Loucy (cell line): Measurements from ENCODE around the gene TPST2.

ENCODE experiments used
- H2AFZ ChIP-seq: fragments of 200-600 bp; sonication (generic); 2 replicates; pipeline ENCODE4 v1.6.0; 2016; ENCODE audit warnings: antibody characterized with exemption, mild to moderate bottlenecking, low read length, moderate library complexity
- H3F3A ChIP-seq: fragments of 200-600 bp; 2 replicates; pipeline ENCODE4 v1.6.0; 2016; ENCODE audit warnings: antibody characterized with exemption, low read depth, mild to moderate bottlenecking
- H3K27me3 ChIP-seq: fragments of 200-600 bp; sonication (generic); 2 replicates; pipeline ENCODE4 v1.6.1; 2014; ENCODE audit warnings: low read length, mild to moderate bottlenecking; ENCODE audit not compliant: insufficient read depth, poor library complexity, severe bottlenecking
- H3K36me3 ChIP-seq: fragments of 200-600 bp; sonication (generic); 2 replicates; pipeline ENCODE4 v1.6.1; 2016; ENCODE audit warnings: low read length; ENCODE audit not compliant: insufficient read depth
- H3K4me1 ChIP-seq: fragments of 200-600 bp; sonication (generic); 2 replicates; pipeline ENCODE4 v1.5.1; 2014; ENCODE audit warnings: low read length, mild to moderate bottlenecking; ENCODE audit not compliant: insufficient read depth, poor library complexity, severe bottlenecking
- H3K4me2 ChIP-seq: fragments of 200-600 bp; sonication (generic); 2 replicates; pipeline ENCODE4 v1.6.0; 2014; ENCODE audit warnings: antibody characterized with exemption, low read length, low read depth, mild to moderate bottlenecking; ENCODE audit not compliant: poor library complexity, severe bottlenecking
- H3K4me3 ChIP-seq: fragments of 200-600 bp; sonication (generic); 2 replicates; pipeline ENCODE4 v1.5.1; 2014; ENCODE audit warnings: low read length, mild to moderate bottlenecking, mixed read lengths; ENCODE audit not compliant: poor library complexity, severe bottlenecking
- H3K79me2 ChIP-seq: fragments of 200-600 bp; sonication (generic); 2 replicates; pipeline ENCODE4 v1.6.1; 2014; ENCODE audit warnings: low read length; ENCODE audit not compliant: insufficient read depth
- H3K9ac ChIP-seq: fragments of 200-600 bp; sonication (generic); 2 replicates; pipeline ENCODE4 v1.6.0; 2014; ENCODE audit warnings: mild to moderate bottlenecking, low read depth, low read length, moderate library complexity; ENCODE audit not compliant: poor library complexity, severe bottlenecking
- H3K9me2 ChIP-seq: fragments of 200-600 bp; sonication (generic); replicated peaks from 2 replicates; pipeline ENCODE4 v1.6.1; 2016; ENCODE audit warnings: low read depth, low read length, mixed read lengths
- H3K9me3 ChIP-seq: fragments of 200-600 bp; sonication (generic); 2 replicates; pipeline ENCODE4 v1.6.1; 2014; ENCODE audit warnings: mild to moderate bottlenecking, antibody characterized with exemption, low read length, low read depth; ENCODE audit not compliant: insufficient read depth
- H4K20me1 ChIP-seq: fragments of 200-600 bp; sonication (generic); 2 replicates; pipeline ENCODE4 v1.6.0; 2014; ENCODE audit warnings: antibody characterized with exemption, low read length, mild to moderate bottlenecking; ENCODE audit not compliant: insufficient read depth, poor library complexity, severe bottlenecking
- CTCF ChIP-seq: fragments of 200-600 bp; sonication (generic); conservative IDR thresholded peaks from 2 replicates; pipeline ENCODE4 v1.5.1; 2014; ENCODE audit warnings: mild to moderate bottlenecking, antibody characterized with exemption, low read length
- EZH2phosphoT487 ChIP-seq: fragments of 200-600 bp; IDR thresholded peaks from 2 replicates; pipeline ENCODE4 v1.6.1; 2018; ENCODE audit warnings: antibody characterized with exemption, mild to moderate bottlenecking, moderate library complexity, borderline replicate concordance

TPST2 gene

GRCh38 chr22:26554956-26555355 is 35.0 kb downstream of the TPST2 start:
- TF ChIP-seq EZH2phosphoT487, result no peak
- no peak for TF ChIP-seq CTCF
- Histone ChIP-seq H3K27me3 (no peaks in the 10 kb centered on the region), H3K36me3 (no peaks in the 10 kb centered on the region), H3K9ac (no peak overlapping the region), H3K9me3 (no peaks in the 10 kb centered on the region), H3K4me1 (peaks cover 24% of the 10 kb centered on the region), H3K4me3 (no peak overlapping the region), H3K4me2 (no peak overlapping the region), H3K79me2 (peaks cover 5% of the 10 kb centered on the region; the same call in 1 of the 2 replicates), H4K20me1 (no peaks in the 10 kb centered on the region), H3F3A (no peaks in the 10 kb centered on the region), H3K9me2 (no peaks in the 10 kb centered on the region), H2AFZ (no peak overlapping the region)

- Histone ChIP-seq H3K79me2 (peaks cover 5% of the 10 kb centered on the region; the same call in 1 of the 2 replicates), H3K4me1 (peaks cover 24% of the 10 kb centered on the region), H3K4me3 (peak overlapping the region; percentile 3), H3K27me3 (no peaks in the 10 kb centered on the region), H3K4me2 (peak overlapping the region; percentile 28), H3K9me3 (no peaks in the 10 kb centered on the region), H3K9me2 (no peaks in the 10 kb centered on the region), H3K36me3 (no peaks in the 10 kb centered on the region), H3K9ac (peak overlapping the region; percentile 20), H2AFZ (no peak overlapping the region), H4K20me1 (no peaks in the 10 kb centered on the region), H3F3A (no peaks in the 10 kb centered on the region)
- TF ChIP-seq EZH2phosphoT487 (no peak), CTCF (no peak)
These were observed 36.7 kb downstream of the TPST2 start for GRCh38 chr22:26553056-26553752.

- peaks cover 4% of the 10 kb centered on the region; the same call in 1 of the 2 replicates for H3K79me2 ChIP-seq
- no peak overlapping the region for H3K4me2 ChIP-seq
- H3K4me1 ChIP-seq, result peaks cover 24% of the 10 kb centered on the region
- TF ChIP-seq CTCF (no peak), EZH2phosphoT487 (no peak)
- H3K9ac ChIP-seq, result no peak overlapping the region
- H3K4me3 ChIP-seq, result no peak overlapping the region
- H3K9me3 ChIP-seq, result no peaks in the 10 kb centered on the region
- H2AFZ ChIP-seq, result no peak overlapping the region
- H3K27me3 ChIP-seq, result no peaks in the 10 kb centered on the region
- no peaks in the 10 kb centered on the region for H3F3A ChIP-seq
- H3K36me3 ChIP-seq, result no peaks in the 10 kb centered on the region
- no peaks in the 10 kb centered on the region for H3K9me2 ChIP-seq
- no peaks in the 10 kb centered on the region for H4K20me1 ChIP-seq
These were observed 37.5 kb downstream of the TPST2 start for GRCh38 chr22:26552466-26552865.
